Effector memory CD4-positive, alpha-beta T cell (primary cell): ENCODE results near the gene ADD3.

Experiments used
- DNase-seq, 3 donors: peaks; one replicate each; pipeline ENCODE4 v3.0.0-alpha.2; 2020
- H3K27ac ChIP-seq: 2 replicates; pipeline ENCODE4 v1.7.0; 2013; ENCODE audit warnings: mild to moderate bottlenecking, low read length, moderate library complexity; ENCODE audit not compliant: insufficient read depth, poor library complexity, severe bottlenecking
- H3K27me3 ChIP-seq: replicated peaks from 2 replicates; pipeline ENCODE4 v1.7.0; 2013; ENCODE audit warnings: mild to moderate bottlenecking, low read length; ENCODE audit not compliant: insufficient read depth, control insufficient read depth, poor library complexity, severe bottlenecking
- H3K36me3 ChIP-seq: 2 replicates; pipeline ENCODE4 v1.7.0; 2013; ENCODE audit warnings: mild to moderate bottlenecking, low read length, moderate library complexity; ENCODE audit not compliant: control insufficient read depth, insufficient read depth
- H3K4me1 ChIP-seq: 2 replicates; pipeline ENCODE4 v1.7.0; 2013; ENCODE audit warnings: low read length, mild to moderate bottlenecking; ENCODE audit not compliant: control insufficient read depth, insufficient read depth, poor library complexity, severe bottlenecking
- H3K4me3 ChIP-seq: 2 replicates; pipeline ENCODE4 v1.7.0; 2013; ENCODE audit warnings: low read length, low read depth, mild to moderate bottlenecking; ENCODE audit not compliant: insufficient read depth, poor library complexity, severe bottlenecking
- H3K9me3 ChIP-seq: 2 replicates; pipeline ENCODE4 v1.7.0; 2013; ENCODE audit warnings: mild to moderate bottlenecking, low read length, moderate library complexity; ENCODE audit not compliant: control insufficient read depth

Gene ADD3

DNA sequence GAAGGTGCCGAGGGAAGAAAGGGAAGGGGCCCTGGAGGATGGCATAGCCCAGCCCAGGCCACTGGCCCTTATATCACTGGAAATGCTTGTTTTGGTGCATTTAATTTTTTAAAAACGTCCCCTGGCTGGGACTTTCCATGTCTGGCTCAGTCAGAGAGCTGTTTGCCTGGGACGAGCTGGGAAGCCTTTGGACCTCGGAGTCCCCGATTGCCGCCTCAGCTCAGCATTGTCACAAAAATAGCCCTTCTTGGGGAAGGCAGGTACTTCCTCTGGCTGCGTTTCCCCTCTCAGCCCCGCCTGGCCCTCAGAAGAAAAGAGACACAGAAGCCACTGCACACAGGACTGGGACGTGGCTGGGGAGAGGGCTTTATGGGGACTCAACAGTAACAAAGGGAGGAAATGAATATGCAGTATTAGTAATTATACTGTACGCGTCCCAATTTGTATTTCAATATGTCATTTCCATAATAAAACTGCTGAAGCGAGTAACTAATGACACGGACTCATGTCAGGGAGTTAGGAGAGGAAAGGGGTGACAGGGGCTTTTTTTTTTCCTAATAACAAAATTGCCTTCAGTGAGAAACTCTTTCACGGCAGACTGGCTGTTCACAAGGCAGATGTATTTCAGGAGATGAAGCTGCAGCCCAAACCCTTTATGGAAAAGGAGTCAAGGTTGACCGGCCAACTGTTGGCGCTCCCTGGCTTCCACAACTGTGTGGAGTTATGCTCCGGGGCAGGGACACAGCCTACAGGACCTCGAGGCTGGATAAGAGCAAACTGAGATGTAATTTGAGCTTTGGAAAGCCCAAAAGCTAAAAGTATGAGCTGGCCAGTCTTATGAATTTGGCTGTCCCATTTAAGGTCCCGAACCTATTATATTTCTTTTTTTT, 168.6 kb downstream of the ADD3 start:
- no peaks in the 10 kb centered on the region for H3K9me3 ChIP-seq
- H3K27me3 ChIP-seq: no peaks in the 10 kb centered on the region
- H3K4me1 ChIP-seq: no peaks in the 10 kb centered on the region
- H3K27ac ChIP-seq: no peak overlapping the region
- no peak for DNase-seq
- H3K4me3 ChIP-seq: no peak overlapping the region
- H3K36me3 ChIP-seq: no peaks in the 10 kb centered on the region

DNA sequence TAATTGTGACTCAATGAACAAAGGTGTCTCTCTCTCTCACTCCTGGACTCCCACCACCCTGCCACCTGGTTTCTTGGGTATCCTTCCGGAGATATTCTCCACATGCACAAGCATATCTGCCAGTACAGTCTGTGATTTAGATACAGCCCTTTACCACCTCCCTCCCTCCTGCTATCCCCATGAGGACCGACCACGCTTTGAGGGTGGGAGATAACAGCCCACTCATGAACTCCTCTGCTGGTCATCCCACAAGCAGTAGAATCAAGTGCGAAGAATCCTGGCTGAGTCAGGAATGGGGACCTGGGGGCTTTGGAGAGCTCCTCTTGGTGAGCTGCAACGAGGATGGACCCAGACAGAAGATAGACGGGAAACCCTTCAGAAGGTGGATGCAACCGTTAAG, 171.4 kb downstream of the ADD3 start:
- no peaks in the 10 kb centered on the region for H3K4me1 ChIP-seq
- H3K27ac ChIP-seq: no peak overlapping the region
- H3K4me3 ChIP-seq: no peak overlapping the region
- no peaks in the 10 kb centered on the region for H3K9me3 ChIP-seq
- H3K36me3 ChIP-seq: no peaks in the 10 kb centered on the region
- no peak for DNase-seq
- no peaks in the 10 kb centered on the region for H3K27me3 ChIP-seq

DNA sequence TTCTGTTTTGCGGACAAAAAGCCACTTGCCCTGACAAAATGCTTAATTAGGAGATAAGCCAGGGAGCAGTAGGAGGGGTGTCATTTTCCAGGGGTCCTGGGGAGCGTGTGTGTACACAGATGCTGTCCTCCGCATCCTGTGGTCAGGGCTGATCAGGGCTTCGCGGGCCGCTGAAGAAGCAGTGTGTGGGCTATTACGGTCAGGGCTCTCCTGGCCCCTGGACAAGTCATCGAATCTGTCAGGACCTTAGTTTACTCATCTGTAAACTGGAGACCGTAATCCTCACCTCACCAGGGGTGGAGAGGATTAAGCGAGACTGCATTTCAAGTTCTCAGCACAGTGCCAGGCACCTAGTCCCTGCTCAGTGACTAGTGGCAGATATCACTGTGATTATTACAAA, 173.7 kb downstream of the ADD3 start:
- Histone ChIP-seq H3K4me3 (no peak overlapping the region), H3K9me3 (no peaks in the 10 kb centered on the region), H3K27me3 (no peaks in the 10 kb centered on the region), H3K27ac (no peak overlapping the region), H3K4me1 (no peaks in the 10 kb centered on the region), H3K36me3 (no peaks in the 10 kb centered on the region)
- DNase-seq: no peak

DNA sequence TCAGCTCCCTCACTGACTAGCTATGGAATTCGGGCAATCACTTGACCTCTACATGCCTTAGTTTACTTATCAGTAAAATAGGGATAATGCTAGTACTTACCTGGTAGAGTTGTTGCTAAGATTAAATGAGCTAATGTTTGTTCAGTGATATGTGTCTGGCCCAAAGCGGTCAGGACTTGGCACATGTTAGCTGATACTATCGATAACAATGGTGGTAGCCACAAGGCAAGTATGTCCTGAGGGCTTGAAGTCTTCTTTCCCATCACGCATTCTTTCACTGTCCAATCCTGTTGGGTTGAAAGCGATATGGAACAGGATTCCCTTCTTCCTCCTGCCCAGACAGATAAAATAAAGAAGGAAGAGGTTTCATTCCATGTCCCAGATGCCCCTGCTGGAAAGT, 174.1 kb downstream of the ADD3 start:
- H3K27me3 ChIP-seq: no peaks in the 10 kb centered on the region
- no peak overlapping the region for H3K27ac ChIP-seq
- H3K36me3 ChIP-seq: no peaks in the 10 kb centered on the region
- no peak overlapping the region for H3K4me3 ChIP-seq
- DNase-seq: no peak
- H3K9me3 ChIP-seq: no peaks in the 10 kb centered on the region
- no peaks in the 10 kb centered on the region for H3K4me1 ChIP-seq

DNA sequence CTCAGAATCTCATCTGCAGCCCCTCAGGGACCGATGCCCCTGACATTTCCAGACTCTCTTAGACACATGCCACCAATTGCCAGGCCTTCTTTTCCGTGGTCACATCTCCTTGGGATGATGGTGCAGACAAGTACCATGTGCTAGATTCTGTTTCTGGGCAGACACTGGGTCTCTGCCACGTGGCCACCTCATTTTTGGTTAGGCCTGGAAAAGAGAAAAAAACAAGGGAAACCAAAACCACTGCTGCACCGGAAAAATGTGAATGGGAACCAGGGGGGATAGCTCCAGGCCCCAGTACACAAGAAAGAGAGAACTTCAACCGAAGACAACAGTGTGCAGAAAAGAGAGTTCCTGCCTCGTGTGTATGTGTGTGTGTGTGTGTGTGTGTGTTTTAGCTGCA, 176.6 kb downstream of the ADD3 start:
- no peak overlapping the region for H3K27ac ChIP-seq
- H3K9me3 ChIP-seq: no peaks in the 10 kb centered on the region
- no peaks in the 10 kb centered on the region for H3K36me3 ChIP-seq
- H3K4me1 ChIP-seq: no peaks in the 10 kb centered on the region
- no peak overlapping the region for H3K4me3 ChIP-seq
- no peak for DNase-seq
- no peaks in the 10 kb centered on the region for H3K27me3 ChIP-seq
